DMS53 treated with DMSO at 0.1 percent for 48 hours (cell line): ENCODE data around the gene SHROOM4.
A peak's percentile ranks its signal among the peaks of the same experiment; 100 is the strongest.

ENCODE experiments used
- DNase-seq: peaks from one replicate; lab custom pipeline; 2025; ENCODE audit not compliant: unreplicated experiment; lab: John Stamatoyannopoulos, UW

The SHROOM4 gene

GRCh38 chrX:50813843-50814661 lies at the start of gene SHROOM4:
TSS of gene SHROOM4 (minus strand) at chrX:50814194. CDS start at chrX:50814018, 176 bp downstream.
- DNase-seq = no peak

GRCh38 chrX:50863471-50863870 lies 49.5 kb upstream of the SHROOM4 start:
- DNase-seq = no peak

GRCh38 chrX:50860518-50860917 lies 46.5 kb upstream of the SHROOM4 start:
- no peak for DNase-seq

GRCh38 chrX:50858548-50858947 lies 44.6 kb upstream of the SHROOM4 start:
- DNase-seq = no peak

GRCh38 chrX:50853399-50853798 lies 39.4 kb upstream of the SHROOM4 start:
- DNase-seq = no peak

- DNase-seq = no peak
Observed at GRCh38 chrX:50852524-50852923, 38.5 kb upstream of the SHROOM4 start.

GRCh38 chrX:50842221-50842620 lies 28.2 kb upstream of the SHROOM4 start:
- DNase-seq = no peak

- no peak for DNase-seq
Observed at GRCh38 chrX:50839730-50840129, 25.7 kb upstream of the SHROOM4 start.

GRCh38 chrX:50838820-50839600 lies 25.0 kb upstream of the SHROOM4 start:
- DNase-seq = no peak

- DNase-seq = peak; percentile 23
Observed at GRCh38 chrX:50827996-50828395, 14.0 kb upstream of the SHROOM4 start.

- no peak for DNase-seq
Observed at GRCh38 chrX:50825825-50826224, 11.8 kb upstream of the SHROOM4 start.

- no peak for DNase-seq
Observed at GRCh38 chrX:50818986-50819385, 5.0 kb upstream of the SHROOM4 start.

GRCh38 chrX:50815120-50815519 lies 1.1 kb upstream of the SHROOM4 start:
- no peak for DNase-seq

GRCh38 chrX:50814701-50815100 lies 707 bp upstream of the SHROOM4 start:
- no peak for DNase-seq

GRCh38 chrX:50812995-50813842 lies 775 bp downstream of the SHROOM4 start:
- peak; percentile 5 for DNase-seq

GRCh38 chrX:50805276-50805675 lies 8.7 kb downstream of the SHROOM4 start:
- DNase-seq = no peak

- DNase-seq = no peak
Observed at GRCh38 chrX:50801135-50801534, 12.9 kb downstream of the SHROOM4 start.

GRCh38 chrX:50799531-50799961 lies 14.4 kb downstream of the SHROOM4 start:
- DNase-seq = no peak

GRCh38 chrX:50798783-50799182 lies 15.2 kb downstream of the SHROOM4 start:
- no peak for DNase-seq

GRCh38 chrX:50787099-50787498 lies 26.9 kb downstream of the SHROOM4 start:
- no peak for DNase-seq

- DNase-seq = no peak
Observed at GRCh38 chrX:50780144-50780543, 33.9 kb downstream of the SHROOM4 start.
